ENCODE measurements around the gene GARNL3. TPM values are rescaled to one million over a fixed set of nuclear protein-coding genes. Genes with fewer than 3 reads are reported as not detected.

Gene GARNL3
- total and polyA plus RNA-seq, 9 donors = 14.2 to 23.0 (median 18.3) TPM

- no peaks in the 10 kb centered on the region for H3K27me3 ChIP-seq (ENCODE audit: control insufficient read depth, insufficient read depth, low read length)
- H3K4me1 ChIP-seq (ENCODE audit: control insufficient read depth, insufficient read depth, low read length) = peaks cover 5% of the 10 kb centered on the region
- 94% methylated on average over 2 of the region's 2 CpGs for WGBS (ENCODE audit: insufficient coverage)
- H3K4me3 ChIP-seq (ENCODE audit: low read length) = no peak overlapping the region
- H3K9me3 ChIP-seq (replicated peaks; ENCODE audit: control insufficient read depth, low read depth, low read length) = no peaks in the 10 kb centered on the region
- peaks cover 4% of the 10 kb centered on the region for H3K36me3 ChIP-seq (ENCODE audit: control insufficient read depth, insufficient read depth, low read length)
- no peak for DNase-seq
- no peak overlapping the region for H3K27ac ChIP-seq (ENCODE audit: low read length)
Observed at GRCh38 chr9:127253446-127253845, 11.1 kb upstream of the GARNL3 start.

GRCh38 chr9:127255692-127256091, 8.9 kb upstream of the GARNL3 start:
- Histone ChIP-seq H3K9me3 (replicated peaks; ENCODE audit: control insufficient read depth, low read depth, low read length) (no peaks in the 10 kb centered on the region), H3K27me3 (ENCODE audit: control insufficient read depth, insufficient read depth, low read length) (no peaks in the 10 kb centered on the region), H3K36me3 (ENCODE audit: control insufficient read depth, insufficient read depth, low read length) (peaks cover 4% of the 10 kb centered on the region), H3K4me3 (ENCODE audit: low read length) (no peak overlapping the region), H3K27ac (ENCODE audit: low read length) (no peak overlapping the region), H3K4me1 (ENCODE audit: control insufficient read depth, insufficient read depth, low read length) (peaks cover 18% of the 10 kb centered on the region)
- no peak for DNase-seq

GRCh38 chr9:127256324-127256723, 8.2 kb upstream of the GARNL3 start:
- no peak overlapping the region for H3K27ac ChIP-seq (ENCODE audit: low read length)

GRCh38 chr9:127258606-127259471, 5.7 kb upstream of the GARNL3 start:
- Histone ChIP-seq H3K36me3 (ENCODE audit: control insufficient read depth, insufficient read depth, low read length) (peaks cover 4% of the 10 kb centered on the region), H3K4me3 (ENCODE audit: low read length) (no peak overlapping the region), H3K27ac (ENCODE audit: low read length) (peak overlapping the region; percentile 13), H3K27me3 (ENCODE audit: control insufficient read depth, insufficient read depth, low read length) (no peaks in the 10 kb centered on the region), H3K4me1 (ENCODE audit: control insufficient read depth, insufficient read depth, low read length) (peaks cover 18% of the 10 kb centered on the region), H3K9me3 (replicated peaks; ENCODE audit: control insufficient read depth, low read depth, low read length) (no peaks in the 10 kb centered on the region)
- DNase-seq = no peak
- WGBS (ENCODE audit: insufficient coverage) = 87% methylated on average over 6 of the region's 7 CpGs

More at GRCh38 chr9:127256324-127256723, 8.2 kb upstream of the GARNL3 start:
- DNase-seq = no peak
- no peaks in the 10 kb centered on the region for H3K9me3 ChIP-seq (replicated peaks; ENCODE audit: control insufficient read depth, low read depth, low read length)
- no CpG with 5 or more reads among the region's 5 CpGs for WGBS (ENCODE audit: insufficient coverage)
- no peaks in the 10 kb centered on the region for H3K27me3 ChIP-seq (ENCODE audit: control insufficient read depth, insufficient read depth, low read length)
- peaks cover 18% of the 10 kb centered on the region for H3K4me1 ChIP-seq (ENCODE audit: control insufficient read depth, insufficient read depth, low read length)
- no peak overlapping the region for H3K4me3 ChIP-seq (ENCODE audit: low read length)
- H3K36me3 ChIP-seq (ENCODE audit: control insufficient read depth, insufficient read depth, low read length) = peaks cover 4% of the 10 kb centered on the region

- H3K27ac ChIP-seq (ENCODE audit: low read length) = no peak overlapping the region
- peaks cover 20% of the 10 kb centered on the region for H3K4me1 ChIP-seq (ENCODE audit: control insufficient read depth, insufficient read depth, low read length)
- no peak overlapping the region for H3K4me3 ChIP-seq (ENCODE audit: low read length)
- no peaks in the 10 kb centered on the region for H3K27me3 ChIP-seq (ENCODE audit: control insufficient read depth, insufficient read depth, low read length)
- no peaks in the 10 kb centered on the region for H3K9me3 ChIP-seq (replicated peaks; ENCODE audit: control insufficient read depth, low read depth, low read length)
- no peak for DNase-seq
- H3K36me3 ChIP-seq (ENCODE audit: control insufficient read depth, insufficient read depth, low read length) = no peaks in the 10 kb centered on the region
Observed at GRCh38 chr9:127262602-127263001, 2.0 kb upstream of the GARNL3 start.

- no peak overlapping the region for H3K27ac ChIP-seq (ENCODE audit: low read length)
- H3K4me1 ChIP-seq (ENCODE audit: control insufficient read depth, insufficient read depth, low read length) = peaks cover 20% of the 10 kb centered on the region
- no peaks in the 10 kb centered on the region for H3K9me3 ChIP-seq (replicated peaks; ENCODE audit: control insufficient read depth, low read depth, low read length)
- DNase-seq = no peak
- whole genome bisulfite sequencing (ENCODE audit: insufficient coverage) = 88% methylated on average over 5 of the region's 9 CpGs
- H3K36me3 ChIP-seq (ENCODE audit: control insufficient read depth, insufficient read depth, low read length) = no peaks in the 10 kb centered on the region
- no peak overlapping the region for H3K4me3 ChIP-seq (ENCODE audit: low read length)
- no peaks in the 10 kb centered on the region for H3K27me3 ChIP-seq (ENCODE audit: control insufficient read depth, insufficient read depth, low read length)
Observed at GRCh38 chr9:127263237-127263636, 1.3 kb upstream of the GARNL3 start.

- peak; percentile 43 for DNase-seq
- H3K27me3 ChIP-seq (ENCODE audit: control insufficient read depth, insufficient read depth, low read length) = no peaks in the 10 kb centered on the region
- H3K36me3 ChIP-seq (ENCODE audit: control insufficient read depth, insufficient read depth, low read length) = no peaks in the 10 kb centered on the region
- no peaks in the 10 kb centered on the region for H3K9me3 ChIP-seq (replicated peaks; ENCODE audit: control insufficient read depth, low read depth, low read length)
- no peak overlapping the region for H3K4me3 ChIP-seq (ENCODE audit: low read length)
- peaks cover 16% of the 10 kb centered on the region for H3K4me1 ChIP-seq (ENCODE audit: control insufficient read depth, insufficient read depth, low read length)
- H3K27ac ChIP-seq (ENCODE audit: low read length) = no peak overlapping the region
Observed at GRCh38 chr9:127263664-127264063, 910 bp upstream of the GARNL3 start.

GRCh38 chr9:127267793-127268525, 3.4 kb downstream of the GARNL3 start:
- peak overlapping the region; percentile 65 for H3K27ac ChIP-seq (ENCODE audit: low read length)
- H3K4me3 ChIP-seq (ENCODE audit: low read length) = no peak overlapping the region
- H3K4me1 ChIP-seq (ENCODE audit: control insufficient read depth, insufficient read depth, low read length) = peaks cover 4% of the 10 kb centered on the region
- H3K9me3 ChIP-seq (replicated peaks; ENCODE audit: control insufficient read depth, low read depth, low read length) = no peaks in the 10 kb centered on the region
- WGBS (ENCODE audit: insufficient coverage) = no CpG with 5 or more reads among the region's 5 CpGs
- DNase-seq = peak; percentile 90
- no peaks in the 10 kb centered on the region for H3K36me3 ChIP-seq (ENCODE audit: control insufficient read depth, insufficient read depth, low read length)
- no peaks in the 10 kb centered on the region for H3K27me3 ChIP-seq (ENCODE audit: control insufficient read depth, insufficient read depth, low read length)

- no peak for DNase-seq
- peaks cover 4% of the 10 kb centered on the region for H3K4me1 ChIP-seq (ENCODE audit: control insufficient read depth, insufficient read depth, low read length)
- peaks cover 2% of the 10 kb centered on the region for H3K36me3 ChIP-seq (ENCODE audit: control insufficient read depth, insufficient read depth, low read length)
- H3K27ac ChIP-seq (ENCODE audit: low read length) = no peak overlapping the region
- no CpG with 5 or more reads among the region's 1 CpG for WGBS (ENCODE audit: insufficient coverage)
- H3K4me3 ChIP-seq (ENCODE audit: low read length) = no peak overlapping the region
- H3K27me3 ChIP-seq (ENCODE audit: control insufficient read depth, insufficient read depth, low read length) = no peaks in the 10 kb centered on the region
- H3K9me3 ChIP-seq (replicated peaks; ENCODE audit: control insufficient read depth, low read depth, low read length) = no peaks in the 10 kb centered on the region
Observed at GRCh38 chr9:127269449-127269848, 4.9 kb downstream of the GARNL3 start.

- peak; percentile 49 for DNase-seq
Observed at GRCh38 chr9:127273326-127273725, 8.8 kb downstream of the GARNL3 start.

More at GRCh38 chr9:127273326-127273725, 8.8 kb downstream of the GARNL3 start:
- Histone ChIP-seq H3K9me3 (replicated peaks; ENCODE audit: control insufficient read depth, low read depth, low read length) (no peaks in the 10 kb centered on the region), H3K27ac (ENCODE audit: low read length) (no peak overlapping the region), H3K27me3 (ENCODE audit: control insufficient read depth, insufficient read depth, low read length) (no peaks in the 10 kb centered on the region), H3K4me1 (ENCODE audit: control insufficient read depth, insufficient read depth, low read length) (no peaks in the 10 kb centered on the region), H3K4me3 (ENCODE audit: low read length) (no peak overlapping the region), H3K36me3 (ENCODE audit: control insufficient read depth, insufficient read depth, low read length) (peaks cover 3% of the 10 kb centered on the region)
- WGBS (ENCODE audit: insufficient coverage) = no CpG with 5 or more reads among the region's 3 CpGs
